ENCODE measurements around the gene CCM2L. TPM values are rescaled to one million over a fixed set of nuclear protein-coding genes. Genes with fewer than 3 reads are reported as not detected.

The CCM2L gene
- polyA plus RNA-seq, 3 donors = not detected

- Histone ChIP-seq H3K36me3 (replicated peaks in 1 of 2; ENCODE audit: control insufficient read depth in 1 of 2, insufficient read depth in 2 of 2, low read length in 2 of 2) (no peaks in the 10 kb centered on the region), H2AFZ (ENCODE audit: insufficient read depth, low read depth, low read length, poor library complexity, severe bottlenecking) (no peak overlapping the region), H3K4me1 (ENCODE audit: control insufficient read depth in 1 of 2, insufficient read depth in 2 of 2, low read length in 2 of 2) (peaks cover 7% of the 10 kb centered on the region in 2 donors), H3K9ac (ENCODE audit: insufficient read depth, low read length, poor library complexity, severe bottlenecking) (no peak overlapping the region), H3K27ac (ENCODE audit: low read depth in 1 of 2, low read length in 2 of 2) (no peak overlapping the region), H3K27me3 (ENCODE audit: control insufficient read depth in 2 of 2, insufficient read depth in 2 of 2, low read length in 2 of 2) (peaks cover 6 to 11% of the 10 kb centered on the region in 2 donors), H3K9me3 (replicated peaks in 1 of 2; ENCODE audit: control insufficient read depth in 1 of 2, insufficient read depth in 1 of 2, low read length in 2 of 2) (no peaks in the 10 kb centered on the region), H3K79me2 (ENCODE audit: insufficient read depth, low read length) (no peaks in the 10 kb centered on the region), H3K4me3 (replicated peaks in 1 of 3; ENCODE audit: low read depth in 2 of 3, low read length in 3 of 3) (no peak overlapping the region), H3K4me2 (replicated peaks; ENCODE audit: extremely low read depth, low read length, poor library complexity, severe bottlenecking) (no peak overlapping the region), H4K20me1 (ENCODE audit: insufficient read depth, low read length) (no peaks in the 10 kb centered on the region)
- Mint-ChIP-seq H3K9me3 (peaks cover 0 to 4% (median 0%) of the 10 kb centered on the region in 7 donors), H3K36me3 (no peaks in the 10 kb centered on the region), H3K4me1 (peaks cover 10% of the 10 kb centered on the region), H3K4me3 (no peak overlapping the region), H3K27ac (no peak overlapping the region), H3K27me3 (ENCODE audit: low read depth in 3 of 3) (peaks cover 26 to 36% (median 32%) of the 10 kb centered on the region in 3 donors)
- WGBS (ENCODE audit: insufficient coverage) = 83% methylated on average over 6 of the region's 6 CpGs
- DNase-seq = no peak
- no peak for TF ChIP-seq CTCF (IDR thresholded peaks at IDR 0.05)
- intact Hi-C loops (cut with micrococcal nuclease) = loop anchor here in 1 of 2 donors (10.0 kb wide), 1 partner anchor 131 kb away; no protein-coding TSS in a partner anchor
Measured at GRCh38 chr20:31963889-31964288, 46.3 kb upstream of the CCM2L start.

- peaks cover 0 to 4% (median 0%) of the 10 kb centered on the region in 7 donors for H3K9me3 Mint-ChIP-seq
- H3K4me3 ChIP-seq (replicated peaks in 1 of 3; ENCODE audit: low read depth in 2 of 3, low read length in 3 of 3) = peak overlapping the region in 1 of 3 experiments; percentile 17
- intact Hi-C loops (cut with micrococcal nuclease) = loop anchor here in 1 of 2 donors (10.0 kb wide), 1 partner anchor 128 kb away; no protein-coding TSS in a partner anchor
- no peak overlapping the region for H3K9ac ChIP-seq (ENCODE audit: insufficient read depth, low read length, poor library complexity, severe bottlenecking)
- H3K27ac Mint-ChIP-seq = no peak overlapping the region
- peaks cover 8% of the 10 kb centered on the region in 2 donors for H3K4me1 ChIP-seq (ENCODE audit: control insufficient read depth in 1 of 2, insufficient read depth in 2 of 2, low read length in 2 of 2)
- H3K9me3 ChIP-seq (replicated peaks in 1 of 2; ENCODE audit: control insufficient read depth in 1 of 2, insufficient read depth in 1 of 2, low read length in 2 of 2) = no peaks in the 10 kb centered on the region
- peak overlapping the region; percentile 64 to 81 for H3K4me3 Mint-ChIP-seq
- H2AFZ ChIP-seq (ENCODE audit: insufficient read depth, low read depth, low read length, poor library complexity, severe bottlenecking) = no peak overlapping the region
- no peaks in the 10 kb centered on the region for H3K36me3 ChIP-seq (replicated peaks in 1 of 2; ENCODE audit: control insufficient read depth in 1 of 2, insufficient read depth in 2 of 2, low read length in 2 of 2)
- TF ChIP-seq CTCF (IDR thresholded peaks at IDR 0.05) = no peak
- 14% methylated on average over 2 of the region's 5 CpGs for WGBS (ENCODE audit: insufficient coverage)
- no peaks in the 10 kb centered on the region for H3K79me2 ChIP-seq (ENCODE audit: insufficient read depth, low read length)
- H3K4me1 Mint-ChIP-seq = peaks cover 12% of the 10 kb centered on the region
- no peaks in the 10 kb centered on the region for H3K36me3 Mint-ChIP-seq
- peak overlapping the region; percentile 77 for H3K4me2 ChIP-seq (replicated peaks; ENCODE audit: extremely low read depth, low read length, poor library complexity, severe bottlenecking)
- H3K27me3 Mint-ChIP-seq (ENCODE audit: low read depth in 3 of 3) = peaks cover 32 to 42% (median 34%) of the 10 kb centered on the region in 3 donors
- H3K27me3 ChIP-seq (ENCODE audit: control insufficient read depth in 2 of 2, insufficient read depth in 2 of 2, low read length in 2 of 2) = peaks cover 15 to 27% of the 10 kb centered on the region in 2 donors
- no peak overlapping the region for H3K27ac ChIP-seq (ENCODE audit: low read depth in 1 of 2, low read length in 2 of 2)
- H4K20me1 ChIP-seq (ENCODE audit: insufficient read depth, low read length) = no peaks in the 10 kb centered on the region
- no peak for DNase-seq
Measured at GRCh38 chr20:31966991-31967655, 43.1 kb upstream of the CCM2L start.

Data from CD14-positive monocyte (primary cell).